ENCODE data around the gene RAE1.

Gene RAE1

DNA sequence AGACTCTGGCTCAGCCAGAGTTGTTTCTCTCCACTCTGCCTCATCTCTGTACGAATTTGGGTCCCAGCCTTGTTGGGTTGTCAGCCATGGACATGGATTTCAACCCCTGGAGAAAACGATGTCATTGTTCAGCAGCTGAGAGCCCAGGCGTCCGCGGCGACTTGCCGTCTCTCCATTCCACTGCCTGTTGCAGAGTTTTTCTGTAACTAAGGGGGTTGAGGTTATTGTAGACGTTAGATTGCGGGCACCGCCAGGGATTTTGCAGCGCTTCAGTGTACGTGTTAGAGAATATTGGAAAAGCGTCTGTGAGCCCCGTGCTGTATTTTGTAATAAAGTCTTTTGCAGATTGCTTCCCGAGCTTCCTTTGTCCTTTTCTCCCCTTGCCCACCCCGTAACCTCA, 27.1 kb downstream of the RAE1 start:
- FAIRE-seq (no peak), DNase-seq (ENCODE audit: insufficient read length, low spot score) (no peak)
- TF ChIP-seq, protein P1, sequence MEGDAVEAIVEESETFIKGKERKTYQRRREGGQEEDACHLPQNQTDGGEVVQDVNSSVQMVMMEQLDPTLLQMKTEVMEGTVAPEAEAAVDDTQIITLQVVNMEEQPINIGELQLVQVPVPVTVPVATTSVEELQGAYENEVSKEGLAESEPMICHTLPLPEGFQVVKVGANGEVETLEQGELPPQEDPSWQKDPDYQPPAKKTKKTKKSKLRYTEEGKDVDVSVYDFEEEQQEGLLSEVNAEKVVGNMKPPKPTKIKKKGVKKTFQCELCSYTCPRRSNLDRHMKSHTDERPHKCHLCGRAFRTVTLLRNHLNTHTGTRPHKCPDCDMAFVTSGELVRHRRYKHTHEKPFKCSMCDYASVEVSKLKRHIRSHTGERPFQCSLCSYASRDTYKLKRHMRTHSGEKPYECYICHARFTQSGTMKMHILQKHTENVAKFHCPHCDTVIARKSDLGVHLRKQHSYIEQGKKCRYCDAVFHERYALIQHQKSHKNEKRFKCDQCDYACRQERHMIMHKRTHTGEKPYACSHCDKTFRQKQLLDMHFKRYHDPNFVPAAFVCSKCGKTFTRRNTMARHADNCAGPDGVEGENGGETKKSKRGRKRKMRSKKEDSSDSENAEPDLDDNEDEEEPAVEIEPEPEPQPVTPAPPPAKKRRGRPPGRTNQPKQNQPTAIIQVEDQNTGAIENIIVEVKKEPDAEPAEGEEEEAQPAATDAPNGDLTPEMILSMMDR (IDR thresholded peaks at IDR 0.05; ENCODE audit: insufficient read depth, missing control alignments), result no peak

- TF ChIP-seq, protein P1 (IDR thresholded peaks at IDR 0.05; ENCODE audit: insufficient read depth, missing control alignments), result no peak
- DNase-seq (ENCODE audit: insufficient read length, low spot score), result no peak
- no peak for FAIRE-seq
Observed at GRCh38 chr20:57378646-57379262, 27.7 kb downstream of the RAE1 start.

GRCh38 chr20:57379263-57379647, 28.2 kb downstream of the RAE1 start:
- TF ChIP-seq, protein P1 (IDR thresholded peaks at IDR 0.05; ENCODE audit: insufficient read depth, missing control alignments), result no peak
- FAIRE-seq, result no peak
- DNase-seq (ENCODE audit: insufficient read length, low spot score), result no peak

GRCh38 chr20:57380081-57380750, 29.2 kb downstream of the RAE1 start:
- FAIRE-seq (no peak), DNase-seq (ENCODE audit: insufficient read length, low spot score) (no peak)
- TF ChIP-seq, protein P1 (IDR thresholded peaks at IDR 0.05; ENCODE audit: insufficient read depth, missing control alignments), result no peak

DNA sequence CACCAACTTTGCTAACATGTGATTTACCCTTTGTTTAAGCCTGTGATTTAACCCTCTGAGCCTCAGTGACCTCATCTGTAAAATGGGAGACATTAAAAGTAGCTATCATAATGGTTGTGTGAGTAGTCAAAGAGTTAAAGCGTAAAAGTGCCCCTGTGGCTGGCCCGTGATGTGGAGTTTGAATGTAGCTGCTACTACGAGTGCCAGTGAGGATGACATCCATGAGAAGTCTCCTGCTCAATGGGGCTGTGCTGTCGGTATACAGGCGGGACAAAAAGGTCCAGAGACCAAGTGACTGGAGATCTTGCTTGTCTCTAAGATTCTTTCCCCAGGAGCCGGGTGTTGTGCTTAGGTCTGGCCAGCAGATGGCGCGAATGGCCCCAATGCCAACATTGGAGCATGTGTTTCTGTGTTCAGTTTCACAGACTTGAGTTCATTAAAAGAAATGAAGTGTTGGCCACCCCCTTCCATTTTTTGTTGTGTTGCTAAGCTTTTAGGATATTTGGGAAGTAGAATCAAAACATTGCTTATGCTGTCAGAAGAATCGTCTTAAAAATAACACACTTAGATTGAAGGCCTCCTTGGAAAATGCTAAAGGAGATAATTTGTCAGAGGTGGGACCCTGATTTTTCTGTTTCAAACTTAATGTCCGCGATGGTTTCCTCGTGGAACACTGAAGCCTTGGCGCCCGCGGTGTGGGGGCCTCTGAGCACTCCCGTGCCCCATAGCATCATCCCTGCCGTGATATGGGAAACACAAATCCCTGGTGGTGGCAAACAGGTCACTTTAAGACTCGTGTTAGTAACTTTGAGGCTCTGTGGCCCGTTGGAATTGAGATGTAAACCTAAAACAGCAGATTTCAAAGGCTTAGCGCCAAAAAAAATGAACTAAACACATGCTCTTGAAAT, 30.8 kb downstream of the RAE1 start:
- DNase-seq (ENCODE audit: insufficient read length, low spot score) (peak; percentile 89), FAIRE-seq (no peak)
- TF ChIP-seq, protein P1 (IDR thresholded peaks at IDR 0.05; ENCODE audit: insufficient read depth, missing control alignments), result peak; percentile 92

DNA sequence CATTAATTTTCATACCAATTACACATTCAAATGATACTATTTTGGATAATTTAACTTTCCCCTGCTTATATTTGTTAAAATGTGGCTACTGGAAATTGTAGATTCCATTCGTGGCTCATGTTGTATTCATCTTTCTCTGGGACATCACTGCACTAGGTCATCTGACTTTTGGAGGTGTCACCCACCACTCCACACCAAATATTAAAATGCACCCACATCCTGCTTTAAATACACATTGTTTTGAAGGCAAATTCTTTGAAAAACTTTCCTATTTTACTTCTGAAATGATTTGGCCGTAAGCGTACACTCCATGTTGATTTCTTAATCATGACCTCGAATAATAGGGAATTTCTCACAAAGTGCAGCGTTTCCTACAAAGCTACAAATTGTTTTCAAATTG, 31.5 kb downstream of the RAE1 start:
- FAIRE-seq (no peak), DNase-seq (ENCODE audit: insufficient read length, low spot score) (no peak)
- TF ChIP-seq, protein P1 (IDR thresholded peaks at IDR 0.05; ENCODE audit: insufficient read depth, missing control alignments), result no peak

All from D721Med (cell line).